Posterior cingulate gyrus (tissue), 11 donors: ENCODE data around the gene PCCA.

Experiments
- DNase-seq, 10 donors: peaks; one replicate each; pipeline versions ENCODE4 v3.0.0 to v3.0.0-alpha.2; 2020 to 2021; ENCODE audit warnings: mixed read lengths in 3 of 10
- intact Hi-C: fragments of 100-400 bp; cut with DNase I; formaldehyde crosslinking; loops from one replicate; pipeline ENCODE4 v1.15.1; 2023

The PCCA gene

GRCh38 chr13:100483139-100483538 is 394.2 kb downstream of the PCCA start:
- intact Hi-C loops, result no loop called here
- no peak for DNase-seq

GRCh38 chr13:100483841-100484381 is 395.0 kb downstream of the PCCA start:
- intact Hi-C loops, result no loop called here
- no peak for DNase-seq

- intact Hi-C loops, result no loop called here
Observed at GRCh38 chr13:100484702-100485101, 395.8 kb downstream of the PCCA start.

GRCh38 chr13:100485265-100485664 is 396.4 kb downstream of the PCCA start:
- intact Hi-C loops, result no loop called here
- DNase-seq, result no peak

More at GRCh38 chr13:100484702-100485101, 395.8 kb downstream of the PCCA start:
- no peak for DNase-seq

GRCh38 chr13:100490692-100491091 is 401.8 kb downstream of the PCCA start:
- DNase-seq, result no peak
- intact Hi-C loops, result no loop called here

- DNase-seq, result no peak
- intact Hi-C loops, result no loop called here
Observed at GRCh38 chr13:100491164-100491842, 402.4 kb downstream of the PCCA start.

GRCh38 chr13:100493418-100493817 is 404.5 kb downstream of the PCCA start:
- intact Hi-C loops, result no loop called here
- DNase-seq, result no peak

GRCh38 chr13:100495455-100495854 is 406.6 kb downstream of the PCCA start:
- no peak for DNase-seq
- intact Hi-C loops, result no loop called here

- no peak for DNase-seq
- intact Hi-C loops, result no loop called here
Observed at GRCh38 chr13:100497389-100497788, 408.5 kb downstream of the PCCA start.

GRCh38 chr13:100502446-100502845 is 413.6 kb downstream of the PCCA start:
- no peak for DNase-seq
- intact Hi-C loops, result no loop called here

- intact Hi-C loops, result no loop called here
- DNase-seq, result no peak
Observed at GRCh38 chr13:100503622-100504021, 414.7 kb downstream of the PCCA start.

- intact Hi-C loops, result no loop called here
- DNase-seq, result no peak
Observed at GRCh38 chr13:100506154-100506553, 417.3 kb downstream of the PCCA start.

- intact Hi-C loops, result no loop called here
- DNase-seq, result no peak
Observed at GRCh38 chr13:100506600-100507422, 417.9 kb downstream of the PCCA start.

GRCh38 chr13:100508455-100508854 is 419.6 kb downstream of the PCCA start:
- intact Hi-C loops, result no loop called here
- DNase-seq, result no peak

GRCh38 chr13:100508996-100509395 is 420.1 kb downstream of the PCCA start:
- intact Hi-C loops, result no loop called here
- no peak for DNase-seq

GRCh38 chr13:100510208-100510957 is 421.5 kb downstream of the PCCA start:
- DNase-seq, result no peak
- intact Hi-C loops, result loop anchor here (10.0 kb wide), 1 partner anchor 276 kb away; no protein-coding TSS in a partner anchor

- intact Hi-C loops, result loop anchor here (10.0 kb wide), 1 partner anchor 277 kb away; no protein-coding TSS in a partner anchor
- DNase-seq, result peak in 1 of 10 donors; percentile 9
Observed at GRCh38 chr13:100511466-100511865, 422.6 kb downstream of the PCCA start.

- intact Hi-C loops, result loop anchor here (10.0 kb wide), 1 partner anchor 278 kb away; no protein-coding TSS in a partner anchor
- peak in 3 of 10 donors; percentile 74 to 88 (median 83) for DNase-seq
Observed at GRCh38 chr13:100512422-100512821, 423.5 kb downstream of the PCCA start.

- intact Hi-C loops, result loop anchor here (10.0 kb wide), 1 partner anchor 278 kb away; no protein-coding TSS in a partner anchor
- peak in 1 of 10 donors; percentile 1 for DNase-seq
Observed at GRCh38 chr13:100513171-100513570, 424.3 kb downstream of the PCCA start.

GRCh38 chr13:100513987-100514670 is 425.2 kb downstream of the PCCA start:
- intact Hi-C loops, result loop anchor here (10.0 kb wide), 1 partner anchor 279 kb away; no protein-coding TSS in a partner anchor
- no peak for DNase-seq
